ENCODE measurements around the gene DPP6.
"Not testable (repeated sequence)": the region's sequence is repeated elsewhere in the genome, so short reads cannot be mapped to it uniquely, and the experiment has no call there.

Gene DPP6

DNA sequence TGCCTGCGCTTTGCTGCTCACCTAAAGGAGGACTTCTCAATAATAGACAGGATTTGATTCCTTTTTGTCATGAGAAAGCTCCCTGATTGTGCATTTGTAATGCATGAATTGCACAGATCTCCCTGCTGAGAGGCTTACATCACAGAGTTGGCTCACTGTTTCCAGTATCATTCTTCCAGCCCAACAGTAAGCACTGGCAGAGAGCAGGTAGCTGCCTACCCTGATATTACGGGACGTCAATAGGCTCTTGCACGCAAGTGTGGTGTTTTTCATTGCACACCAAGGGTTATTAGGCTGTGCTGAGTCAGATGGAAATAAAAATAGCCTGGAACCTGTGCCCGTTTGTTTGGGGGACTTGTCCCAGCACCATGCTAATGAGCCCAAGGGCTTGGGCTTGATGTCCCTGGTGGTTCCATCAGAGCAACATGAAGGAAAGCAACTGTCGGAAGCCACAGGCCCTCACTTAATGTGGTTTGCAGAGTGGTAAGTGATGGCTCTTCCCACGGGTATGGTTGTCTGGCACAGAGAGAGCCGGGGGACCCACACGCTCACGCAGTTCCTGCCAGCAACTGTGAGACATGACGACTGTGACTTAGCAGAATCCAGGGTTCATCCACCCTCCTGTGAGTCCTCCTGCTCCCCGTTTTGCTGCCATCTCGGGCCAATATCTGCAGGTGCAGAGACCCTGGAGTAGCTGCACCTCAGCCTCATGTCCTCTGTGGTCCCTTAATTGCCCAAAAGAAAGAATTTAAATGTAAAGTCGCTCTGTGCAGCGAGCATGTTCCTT lies 20.4 kb downstream of the DPP6 start:
- not testable (repeated sequence) for DNase-seq (ENCODE audit: low read depth)

- not testable (repeated sequence) for DNase-seq (ENCODE audit: low read depth)
These were observed 26.3 kb downstream of the DPP6 start for GRCh38 chr7:154078523-154078922.

- DNase-seq (ENCODE audit: low read depth), result not testable (repeated sequence)
These were observed 28.1 kb downstream of the DPP6 start for GRCh38 chr7:154080249-154080648.

DNA sequence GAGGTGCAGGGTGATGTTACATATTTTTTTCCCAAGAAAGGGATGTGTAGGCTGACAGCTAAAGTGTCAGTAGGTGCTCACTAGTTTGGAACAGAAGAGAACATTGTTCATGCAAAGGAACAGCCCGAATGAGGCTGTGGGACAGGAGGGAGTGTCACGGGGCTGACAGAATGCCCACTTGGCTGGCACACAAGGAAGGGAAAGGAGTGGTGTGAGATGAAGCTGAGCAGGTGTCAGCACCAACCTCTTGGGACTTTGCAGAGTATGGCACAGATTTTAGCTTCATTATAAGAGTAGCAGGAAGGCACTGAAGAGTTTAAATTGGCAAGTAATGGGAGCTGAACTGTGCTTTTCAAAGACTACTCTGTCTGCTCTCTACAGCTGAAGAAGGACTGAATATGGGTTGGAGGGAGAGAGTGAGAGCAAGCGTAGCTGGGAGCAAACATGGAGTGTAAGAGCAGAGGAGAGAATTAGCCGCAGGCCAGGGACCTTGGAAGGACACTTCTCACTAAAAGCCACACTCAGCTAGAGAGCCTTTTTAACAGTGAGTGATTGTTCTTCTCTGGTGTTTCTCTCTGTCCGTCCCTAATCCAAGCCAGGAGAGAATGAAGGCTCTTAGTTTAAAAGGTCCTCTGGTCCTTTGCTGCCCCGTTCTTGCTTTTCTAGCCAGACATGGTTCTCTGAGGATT lies 35.0 kb downstream of the DPP6 start:
- not testable (repeated sequence) for DNase-seq (ENCODE audit: low read depth)

- DNase-seq (ENCODE audit: low read depth), result not testable (repeated sequence)
These were observed 39.9 kb downstream of the DPP6 start for GRCh38 chr7:154092093-154092492.

GRCh38 chr7:154095201-154095600 lies 43.0 kb downstream of the DPP6 start:
- not testable (repeated sequence) for DNase-seq (ENCODE audit: low read depth)

- DNase-seq (ENCODE audit: low read depth), result not testable (repeated sequence)
These were observed 52.9 kb downstream of the DPP6 start for GRCh38 chr7:154105063-154105462.

DNA sequence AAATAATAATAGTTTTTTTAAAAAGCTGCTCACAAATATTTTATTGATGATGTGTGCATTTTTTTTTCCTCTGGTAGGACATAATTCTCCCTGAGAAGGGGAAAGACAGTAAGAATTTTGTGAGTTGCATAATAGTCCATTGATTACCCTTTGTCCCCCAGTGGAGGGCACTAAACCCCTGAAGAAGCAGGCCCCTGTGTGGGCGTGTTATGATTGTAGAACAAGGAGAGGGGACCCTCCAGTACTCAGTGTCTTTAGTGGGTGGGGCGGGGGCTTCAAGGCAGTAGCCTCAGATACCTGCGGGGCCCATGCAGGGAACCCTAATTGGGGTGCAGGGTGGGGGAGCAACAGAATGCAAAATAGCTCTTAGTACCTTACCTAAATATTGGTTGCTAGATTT lies 57.4 kb downstream of the DPP6 start:
- DNase-seq (ENCODE audit: low read depth), result not testable (repeated sequence)

DNA sequence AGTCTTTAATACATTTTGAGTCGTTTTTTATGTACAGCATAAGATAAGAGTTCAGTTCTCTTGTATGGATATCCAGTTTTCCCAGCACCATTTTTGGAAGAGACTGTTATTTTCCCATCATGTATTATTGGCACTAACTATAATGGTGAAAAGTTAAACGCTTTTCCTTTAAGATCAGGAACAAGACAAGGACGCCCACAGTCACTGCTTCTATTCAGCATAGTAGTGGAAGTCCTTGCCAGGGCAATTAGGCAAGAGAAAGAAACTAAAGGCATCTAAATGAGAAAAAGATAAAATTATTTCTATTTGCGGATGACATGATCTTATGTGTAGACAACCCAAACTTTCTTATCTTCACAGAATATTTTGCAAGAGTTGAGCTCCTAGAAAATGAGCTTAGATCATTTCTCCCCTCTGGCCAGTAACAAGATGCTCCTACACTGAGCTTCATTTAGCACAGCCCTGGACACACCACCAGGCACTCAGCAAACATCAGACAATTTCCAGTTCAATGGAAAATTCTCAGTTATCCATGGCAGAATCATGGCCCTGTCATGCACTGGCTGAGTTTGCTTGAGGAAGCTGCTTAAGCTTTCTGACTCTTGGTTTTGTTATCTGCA lies 61.6 kb downstream of the DPP6 start:
- DNase-seq (ENCODE audit: low read depth), result not testable (repeated sequence)

DNA sequence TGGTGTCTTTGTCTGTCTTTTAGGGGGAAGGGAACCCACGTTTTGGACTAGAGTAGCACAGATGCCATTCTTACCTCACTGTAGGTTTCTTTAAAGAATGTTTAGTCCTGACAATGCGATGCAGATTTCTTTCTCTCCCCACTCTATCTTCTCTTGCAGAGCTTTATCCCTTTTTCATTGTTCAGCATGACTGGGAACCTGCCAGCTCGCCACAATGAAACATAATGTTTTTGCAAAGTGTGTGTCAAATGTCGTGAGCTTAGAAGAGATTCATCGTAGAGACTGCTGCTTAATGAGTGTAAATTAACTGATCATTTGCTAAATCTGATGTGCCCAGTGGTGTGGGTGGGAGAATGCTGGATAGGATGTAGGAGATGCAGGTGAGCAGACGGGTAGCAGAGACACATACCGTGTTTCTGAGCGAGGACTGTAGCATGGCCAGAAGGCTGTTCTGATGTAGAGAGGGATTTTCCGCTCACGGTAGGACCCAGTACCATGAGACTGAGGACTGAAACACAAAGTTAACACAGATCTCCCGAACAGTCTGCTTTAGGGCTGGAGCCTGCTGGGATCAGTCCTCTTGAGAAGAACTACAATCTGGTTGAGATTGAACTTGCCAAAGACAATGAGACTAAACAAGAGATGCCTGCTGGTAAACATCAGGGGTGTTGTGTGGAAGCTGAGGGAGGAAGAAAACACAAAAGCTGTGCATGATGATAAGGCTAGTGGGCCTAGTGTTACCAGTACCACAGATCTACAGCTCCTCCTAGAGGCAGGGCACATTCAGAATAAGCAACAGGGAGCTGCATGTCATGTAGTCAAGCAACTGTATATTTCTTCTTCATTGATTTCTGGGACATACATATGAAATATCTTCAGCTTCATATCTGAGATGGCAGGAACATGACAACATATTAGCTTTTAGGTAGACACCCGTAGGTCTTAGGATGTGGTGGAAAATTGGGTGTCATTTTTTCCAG lies 65.5 kb downstream of the DPP6 start:
- not testable (repeated sequence) for DNase-seq (ENCODE audit: low read depth)

GRCh38 chr7:154120825-154121224 lies 68.6 kb downstream of the DPP6 start:
- not testable (repeated sequence) for DNase-seq (ENCODE audit: low read depth)

DNA sequence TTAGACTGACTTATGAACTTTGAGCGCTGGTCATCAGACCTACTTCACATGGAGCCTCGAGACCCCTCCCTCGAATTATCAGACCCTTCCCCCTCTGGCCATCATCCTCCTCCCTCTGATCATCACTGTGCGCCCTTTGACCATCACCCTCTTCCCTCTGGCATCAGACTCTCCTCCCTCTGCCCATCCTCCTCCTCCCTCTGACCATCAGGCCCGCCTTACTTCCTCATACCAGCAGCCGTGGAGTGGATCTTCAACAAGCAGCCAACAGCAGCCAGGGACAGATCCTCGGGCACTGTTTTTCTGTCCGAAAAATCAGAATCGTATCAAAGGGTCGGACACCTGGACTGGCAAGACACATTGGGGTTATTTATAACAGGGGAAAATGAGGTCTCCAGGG lies 70.5 kb downstream of the DPP6 start:
- not testable (repeated sequence) for DNase-seq (ENCODE audit: low read depth)

DNA sequence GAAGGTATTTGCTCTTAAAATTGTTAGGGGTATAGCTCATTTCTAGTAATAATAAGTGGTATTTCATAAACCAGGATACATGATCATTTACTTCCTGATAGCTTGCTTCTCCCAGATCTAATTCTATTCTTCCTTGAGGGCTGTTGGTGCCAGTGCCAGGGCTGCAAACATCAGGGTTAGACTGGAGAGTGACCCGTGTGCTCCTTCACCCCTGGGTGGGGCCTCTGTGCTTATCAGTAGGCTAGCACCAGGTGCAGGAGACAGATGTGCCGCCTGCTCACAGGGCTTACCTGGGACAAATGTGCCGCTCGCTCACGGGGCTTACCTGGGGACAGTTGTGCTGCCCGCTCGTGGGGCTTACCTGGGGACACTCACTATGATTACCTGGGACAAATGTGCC lies 71.2 kb downstream of the DPP6 start:
- DNase-seq (ENCODE audit: low read depth), result not testable (repeated sequence)

- DNase-seq (ENCODE audit: low read depth), result not testable (repeated sequence)
These were observed 76.9 kb downstream of the DPP6 start for GRCh38 chr7:154129142-154129541.

DNA sequence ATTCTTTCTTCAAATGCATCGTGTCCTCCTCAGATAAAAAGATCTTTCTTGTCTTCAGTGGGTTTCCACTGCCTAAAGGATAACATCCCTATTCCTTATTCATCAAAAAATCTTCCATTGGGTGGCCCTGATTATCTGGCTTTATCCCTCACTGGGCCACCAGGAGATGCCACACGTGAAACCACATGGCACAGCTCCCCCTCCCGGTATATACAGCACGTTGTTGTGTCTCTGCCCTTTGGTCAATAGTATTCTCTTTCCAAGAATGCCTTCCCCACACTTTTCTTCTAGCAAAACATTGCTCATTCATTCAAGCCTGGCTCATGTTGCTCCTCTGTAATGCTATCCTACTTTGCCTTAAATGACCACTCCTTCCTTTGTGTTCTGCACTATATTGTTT lies 80.4 kb downstream of the DPP6 start:
- DNase-seq (ENCODE audit: low read depth), result not testable (repeated sequence)

- DNase-seq (ENCODE audit: low read depth), result not testable (repeated sequence)
These were observed 81.6 kb downstream of the DPP6 start for GRCh38 chr7:154133703-154134277.

- DNase-seq (ENCODE audit: low read depth), result not testable (repeated sequence)
These were observed 82.5 kb downstream of the DPP6 start for GRCh38 chr7:154134698-154135097.

GRCh38 chr7:154135646-154136045 lies 83.4 kb downstream of the DPP6 start:
- DNase-seq (ENCODE audit: low read depth), result not testable (repeated sequence)

DNA sequence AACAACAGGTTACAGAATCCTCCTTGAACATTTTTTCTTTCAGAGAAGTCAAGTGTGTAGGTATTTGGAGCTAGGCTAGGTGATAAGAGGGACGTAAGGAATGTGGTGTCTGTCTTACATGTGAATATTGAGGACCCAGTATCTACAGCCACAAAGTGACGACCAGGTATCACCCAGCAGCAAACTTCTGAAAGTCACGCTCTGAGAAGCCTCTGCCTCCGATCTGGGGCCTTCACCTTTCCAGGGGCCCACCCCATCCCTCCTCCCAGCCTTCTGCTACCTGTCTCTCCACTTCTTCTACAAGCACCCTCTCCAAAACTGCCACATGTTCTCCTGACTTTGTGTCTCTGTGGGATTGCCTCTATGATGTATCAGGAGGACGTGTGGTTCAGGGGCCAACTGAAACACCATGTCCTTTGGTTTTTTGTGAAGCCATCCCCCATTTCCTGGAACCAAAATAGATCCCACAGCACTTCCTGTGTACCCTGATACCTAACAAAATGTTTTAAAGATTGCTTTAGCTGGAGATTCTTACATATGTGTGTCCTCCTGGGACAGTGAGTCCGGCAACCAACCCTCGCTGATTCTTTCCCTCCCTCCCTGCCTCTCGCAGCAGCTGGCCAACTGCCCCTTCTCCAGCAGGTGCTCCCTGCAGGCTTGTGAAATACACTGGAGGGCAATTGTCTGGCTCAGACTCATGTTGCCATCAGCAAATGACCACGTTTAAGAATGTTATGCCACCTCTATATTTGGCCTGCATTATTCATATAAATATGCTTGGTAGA lies 93.9 kb downstream of the DPP6 start:
- not testable (repeated sequence) for DNase-seq (ENCODE audit: low read depth)

- not testable (repeated sequence) for DNase-seq (ENCODE audit: low read depth)
These were observed 94.5 kb downstream of the DPP6 start for GRCh38 chr7:154146707-154147038.
